KOPT-K1 (cell line): ENCODE results near the gene GTF2H4.

ENCODE experiments used
- H3K27ac ChIP-seq: fragments of 200-600 bp; sonication (generic); 2 replicates; pipeline ENCODE4 v1.5.1; 2016; ENCODE audit warnings: antibody characterized with exemption, mild to moderate bottlenecking, low read depth, low read length; ENCODE audit not compliant: poor library complexity, severe bottlenecking
- H3K36me3 ChIP-seq: fragments of 200-600 bp; sonication (generic); 2 replicates; pipeline ENCODE4 v1.5.1; 2017; ENCODE audit warnings: antibody characterized with exemption, mild to moderate bottlenecking, low read length, moderate library complexity; ENCODE audit not compliant: insufficient read depth
- H3K9me3 ChIP-seq: fragments of 200-600 bp; sonication (generic); 2 replicates; pipeline ENCODE4 v1.5.1; 2017; ENCODE audit warnings: antibody characterized with exemption, low read length, mild to moderate bottlenecking; ENCODE audit not compliant: insufficient read depth, poor library complexity, severe bottlenecking

GTF2H4 gene

DNA sequence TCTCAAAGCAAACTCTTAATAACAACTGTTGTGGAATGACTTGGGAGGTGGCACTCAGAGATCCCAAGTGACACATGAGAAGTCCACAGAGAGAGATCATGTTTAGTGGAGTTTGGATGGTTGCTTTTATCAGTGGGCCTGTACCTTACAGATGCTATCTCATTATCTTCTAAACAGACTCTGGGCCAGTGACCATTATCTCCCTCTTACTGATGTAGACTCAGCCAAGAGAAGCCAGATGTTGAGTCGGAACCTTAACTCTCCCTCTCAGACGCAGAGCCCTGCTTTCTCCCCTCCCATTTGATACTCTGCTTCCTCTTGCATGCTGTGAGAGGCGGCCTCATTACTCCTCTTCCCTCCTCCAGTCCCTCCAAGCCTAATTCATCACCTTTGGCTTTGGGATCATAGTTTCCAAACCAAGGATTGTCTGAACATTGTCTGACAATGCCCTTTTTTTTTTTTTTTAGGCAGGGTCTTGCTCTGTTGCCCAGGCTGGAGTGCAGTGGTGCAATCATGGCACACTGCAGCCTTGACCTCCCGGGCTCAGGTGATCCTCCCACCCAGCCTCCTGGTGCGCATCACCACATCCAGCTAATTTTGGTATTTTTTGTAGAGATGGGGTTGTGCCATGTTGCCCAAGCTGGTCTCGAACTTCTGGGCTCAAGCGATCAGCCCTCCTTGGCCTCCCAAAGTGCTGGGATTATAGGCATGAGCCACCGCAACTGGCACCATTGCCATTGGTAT, 28.2 kb upstream of the GTF2H4 start:
- H3K36me3 ChIP-seq, result no peaks in the 10 kb centered on the region
- no peaks in the 10 kb centered on the region for H3K9me3 ChIP-seq
- no peak overlapping the region for H3K27ac ChIP-seq

DNA sequence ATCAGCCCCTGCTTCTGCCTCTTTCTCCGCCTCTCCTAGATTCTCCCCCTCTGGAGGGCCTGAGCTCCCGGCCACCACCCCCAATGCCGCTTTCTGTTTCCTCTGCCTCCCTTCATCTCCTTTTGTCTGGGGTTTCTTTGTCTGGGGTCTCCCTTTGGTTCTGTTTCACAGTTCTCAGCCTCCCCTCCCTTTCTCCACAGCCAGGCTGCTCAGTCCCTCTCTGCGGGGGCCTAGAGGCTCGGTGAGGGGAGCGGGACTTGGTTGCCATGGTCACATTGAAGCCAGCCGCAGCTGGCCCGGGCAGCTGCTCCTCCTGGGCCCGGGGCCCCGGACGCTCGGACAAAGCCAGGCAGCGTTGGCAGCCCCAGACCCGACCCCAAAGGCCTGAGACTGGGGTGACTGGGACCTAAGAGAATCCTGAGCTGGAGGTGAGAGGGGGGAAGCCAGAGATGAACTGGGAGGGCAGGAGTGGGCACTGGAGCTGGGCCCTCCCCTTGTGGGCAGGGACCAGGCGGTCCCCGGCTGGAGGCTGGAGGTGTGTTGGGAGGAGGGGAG, 27.2 kb upstream of the GTF2H4 start:
- no peaks in the 10 kb centered on the region for H3K36me3 ChIP-seq
- H3K9me3 ChIP-seq, result no peaks in the 10 kb centered on the region
- H3K27ac ChIP-seq, result no peak overlapping the region

DNA sequence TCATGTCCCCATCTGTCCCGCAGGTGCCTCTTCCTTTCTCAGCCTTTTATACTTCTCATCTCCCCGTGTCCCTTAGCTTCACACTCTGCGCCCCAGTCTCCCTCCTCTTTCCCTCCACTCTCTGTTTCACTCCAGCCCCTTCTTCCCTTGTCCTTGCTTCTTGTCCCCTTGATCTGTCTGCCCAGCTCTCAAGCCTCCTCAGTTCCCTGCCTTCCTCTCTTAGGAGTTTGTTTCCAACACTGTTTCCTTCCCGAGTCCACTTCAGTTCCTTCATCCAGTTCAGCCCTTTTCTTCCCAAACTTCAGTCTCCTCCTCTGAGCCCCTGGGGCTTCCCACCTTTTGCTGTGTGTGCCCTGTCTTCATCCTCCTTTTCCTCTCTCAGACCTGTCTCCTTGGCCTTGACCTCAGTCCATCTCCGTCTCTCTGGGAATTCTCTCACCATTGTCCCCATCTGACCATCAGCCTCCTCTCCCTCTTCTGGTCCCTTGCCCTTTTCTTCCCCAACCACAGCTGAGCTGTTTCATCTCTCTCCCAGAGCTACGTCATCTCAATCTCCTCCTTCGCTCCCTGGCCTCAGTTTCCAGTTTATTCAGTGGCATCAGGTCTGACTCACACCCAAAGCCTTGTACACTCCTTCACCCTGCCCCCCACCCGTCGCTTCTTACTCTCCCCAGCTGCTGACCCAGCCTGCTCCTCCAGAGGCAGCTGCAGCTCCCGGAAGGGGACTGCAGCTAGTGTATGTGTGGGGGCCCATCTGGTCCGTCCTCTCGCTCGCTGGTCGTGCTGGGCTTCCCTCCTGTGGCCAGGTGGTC, 26.4 kb upstream of the GTF2H4 start:
- Histone ChIP-seq H3K36me3 (no peaks in the 10 kb centered on the region), H3K27ac (no peak overlapping the region), H3K9me3 (no peaks in the 10 kb centered on the region)

DNA sequence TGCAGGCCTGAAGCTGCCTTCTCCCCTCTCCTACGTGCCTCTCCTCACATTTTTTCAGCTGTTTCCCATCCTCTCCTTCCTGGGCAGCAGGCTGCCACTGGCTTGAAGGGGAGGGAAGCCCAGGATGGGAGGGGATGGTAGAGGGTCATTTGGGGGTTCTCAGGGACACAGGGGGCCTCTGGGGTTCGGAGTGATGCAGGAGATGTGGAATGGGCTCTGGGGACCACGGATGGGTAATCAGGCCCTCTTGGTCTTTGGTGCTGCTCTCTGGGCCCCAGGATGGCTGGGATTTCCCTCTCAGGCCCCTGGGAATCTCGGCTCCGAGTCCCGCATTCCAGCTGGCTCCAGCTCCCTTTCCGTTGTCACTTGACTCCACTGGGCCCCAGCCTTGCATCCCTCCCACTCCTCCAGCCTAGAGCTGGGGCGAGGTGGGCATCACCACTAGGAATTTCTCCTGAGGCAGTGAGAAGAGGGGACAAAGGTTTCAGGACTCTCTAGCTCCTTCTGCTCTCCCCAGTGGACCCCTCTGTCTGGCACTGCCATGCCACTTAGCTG, 25.7 kb upstream of the GTF2H4 start:
- H3K36me3 ChIP-seq, result no peaks in the 10 kb centered on the region
- H3K27ac ChIP-seq, result no peak overlapping the region

DNA sequence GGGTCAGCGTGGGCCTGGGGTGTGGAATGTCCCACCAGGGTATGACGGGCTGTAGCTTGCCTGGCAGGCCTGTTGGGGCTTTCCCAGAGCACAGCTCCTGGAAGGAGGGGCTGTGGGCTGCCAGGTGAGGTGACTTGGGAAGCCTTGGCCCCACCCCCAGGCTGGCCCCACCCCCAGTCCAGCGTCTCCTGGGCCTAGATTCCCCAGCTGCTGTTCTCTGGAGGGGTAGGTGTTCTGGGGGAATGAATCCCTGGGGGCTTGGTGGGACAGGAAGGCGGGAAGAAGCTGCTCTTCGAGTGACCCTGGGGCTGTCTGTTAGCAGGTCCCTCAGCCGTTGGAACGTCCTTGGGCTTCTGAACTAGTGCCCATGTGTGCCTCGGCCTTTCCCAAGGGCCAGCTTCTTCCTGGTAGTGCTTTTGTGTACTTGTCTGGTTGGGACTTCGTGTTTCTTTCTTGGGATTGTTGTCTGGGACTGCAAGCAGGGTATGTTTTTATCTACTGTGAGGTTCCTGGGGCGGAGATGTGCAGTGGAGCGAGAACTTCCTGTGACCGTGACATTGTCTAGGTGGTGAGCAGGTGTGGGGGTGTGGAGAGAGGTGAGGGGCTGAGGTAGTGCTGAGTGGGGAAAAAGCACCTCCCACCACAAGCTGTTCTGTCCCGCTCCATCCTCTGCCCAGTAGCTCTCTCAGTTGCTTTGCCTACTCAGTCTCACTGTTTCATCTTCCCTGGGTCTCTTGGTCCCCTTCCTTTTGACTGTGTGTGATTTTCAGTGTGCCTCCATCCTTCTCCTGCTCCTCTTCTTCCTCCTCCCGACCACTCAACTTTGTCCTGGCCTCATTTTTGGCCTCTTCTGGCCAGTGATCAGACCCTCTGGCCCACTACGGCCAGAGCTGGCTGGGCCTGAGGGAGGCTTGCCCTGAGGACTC, 25.0 kb upstream of the GTF2H4 start:
- Histone ChIP-seq H3K27ac (no peak overlapping the region), H3K9me3 (no peaks in the 10 kb centered on the region)

More for the DNA sequence above, 25.7 kb upstream of the GTF2H4 start:
- no peaks in the 10 kb centered on the region for H3K9me3 ChIP-seq

DNA sequence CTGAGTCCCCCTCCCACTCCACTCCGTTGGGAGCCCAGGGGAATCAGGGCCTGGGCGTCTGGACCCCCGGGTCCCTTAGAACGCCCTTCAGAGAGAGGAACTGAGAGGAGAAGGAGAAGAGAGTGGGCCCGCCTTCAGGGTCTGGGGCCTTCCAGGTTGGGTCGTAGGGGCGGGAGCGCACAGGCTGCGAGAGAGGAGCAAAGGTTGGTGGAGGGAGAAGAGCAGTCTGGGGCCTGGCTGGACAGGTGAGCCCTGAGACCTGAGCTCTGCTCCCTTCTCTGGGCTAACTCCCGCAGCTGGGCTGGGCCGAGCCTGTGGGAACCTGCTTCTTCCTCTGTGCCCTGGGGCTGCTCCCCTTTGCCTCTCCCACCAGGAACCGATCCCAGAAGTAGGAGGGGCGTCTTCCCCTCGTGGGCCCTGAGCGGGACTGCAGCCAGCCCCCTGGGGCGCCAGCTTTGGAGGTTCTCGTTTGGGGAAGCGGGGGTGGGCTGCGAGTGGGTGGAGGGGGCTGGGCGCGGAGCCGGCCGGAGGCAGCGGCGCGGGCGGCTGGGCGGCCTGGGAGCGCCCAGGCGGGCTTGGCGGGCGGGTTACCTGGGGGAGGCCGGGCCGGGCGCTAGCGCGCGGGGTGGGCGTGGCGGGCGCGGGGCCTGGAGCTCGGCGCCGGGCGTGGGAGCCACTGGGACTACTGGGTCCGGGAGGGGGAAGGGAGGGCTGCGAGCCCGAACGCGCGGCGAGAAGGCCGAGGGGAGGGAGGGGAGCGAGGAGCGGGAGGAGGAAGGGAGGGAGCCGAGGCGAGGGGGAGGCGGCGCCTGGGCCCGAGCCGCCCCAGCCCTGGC, 24.1 kb upstream of the GTF2H4 start, which contains the start of gene DDR1:
Gene DDR1, plus strand, starts transcription at position 835 of the 836 bp plus-strand sequence. CDS start 4,211 bp downstream, outside the sequence.
- peak within 1 kb of the TSS; percentile 48 for H3K27ac ChIP-seq
- no peaks in the 10 kb centered on the region for H3K36me3 ChIP-seq
- no peaks in the 10 kb centered on the region for H3K9me3 ChIP-seq

More for the DNA sequence above, 25.0 kb upstream of the GTF2H4 start:
- H3K36me3 ChIP-seq, result no peaks in the 10 kb centered on the region

DNA sequence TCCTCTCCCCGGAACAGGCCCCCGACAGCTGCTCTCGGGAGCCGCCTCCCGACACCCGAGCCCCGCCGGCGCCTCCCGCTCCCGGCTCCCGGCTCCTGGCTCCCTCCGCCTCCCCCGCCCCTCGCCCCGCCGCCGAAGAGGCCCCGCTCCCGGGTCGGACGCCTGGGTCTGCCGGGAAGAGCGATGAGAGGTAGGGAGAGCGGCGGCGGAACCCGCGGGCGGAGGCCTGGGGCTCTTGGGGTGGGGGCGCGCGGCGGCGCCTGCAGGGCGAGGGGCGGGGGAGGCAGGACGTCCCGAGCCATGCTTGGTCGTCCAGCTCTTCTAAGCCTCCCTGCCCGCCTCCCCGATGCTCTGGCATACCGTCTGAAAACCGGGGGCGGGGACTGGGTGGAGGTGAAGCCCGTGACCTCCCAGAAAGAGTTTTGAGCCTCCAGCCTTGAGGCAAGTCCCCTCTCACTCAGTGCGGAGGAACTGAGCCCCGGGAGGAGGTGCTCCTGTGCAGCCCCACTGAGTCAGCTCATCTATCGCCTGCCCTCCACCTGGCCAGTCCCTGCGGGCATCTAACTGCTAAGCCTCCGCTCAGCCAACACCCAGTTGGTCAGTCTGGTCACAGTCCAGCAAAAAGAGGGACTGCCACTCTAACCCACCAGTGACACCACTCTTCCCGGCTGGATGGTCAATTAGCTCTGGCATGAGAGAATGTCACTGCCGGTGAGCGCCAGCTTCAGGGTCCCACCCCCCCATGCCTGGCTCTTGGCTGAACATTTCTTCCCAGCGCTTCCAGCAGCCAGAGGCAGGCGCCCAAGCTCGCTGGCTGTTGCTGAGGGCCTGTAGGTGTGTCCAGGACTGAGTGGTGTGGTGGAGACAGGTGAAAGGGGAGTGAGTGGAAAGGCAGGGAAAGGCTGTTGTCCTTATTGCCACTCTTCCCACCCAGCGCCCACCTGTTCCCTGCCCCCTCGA, 23.2 kb upstream of the GTF2H4 start:
- Histone ChIP-seq H3K9me3 (no peaks in the 10 kb centered on the region), H3K27ac (peak overlapping the region; percentile 48), H3K36me3 (no peaks in the 10 kb centered on the region)

DNA sequence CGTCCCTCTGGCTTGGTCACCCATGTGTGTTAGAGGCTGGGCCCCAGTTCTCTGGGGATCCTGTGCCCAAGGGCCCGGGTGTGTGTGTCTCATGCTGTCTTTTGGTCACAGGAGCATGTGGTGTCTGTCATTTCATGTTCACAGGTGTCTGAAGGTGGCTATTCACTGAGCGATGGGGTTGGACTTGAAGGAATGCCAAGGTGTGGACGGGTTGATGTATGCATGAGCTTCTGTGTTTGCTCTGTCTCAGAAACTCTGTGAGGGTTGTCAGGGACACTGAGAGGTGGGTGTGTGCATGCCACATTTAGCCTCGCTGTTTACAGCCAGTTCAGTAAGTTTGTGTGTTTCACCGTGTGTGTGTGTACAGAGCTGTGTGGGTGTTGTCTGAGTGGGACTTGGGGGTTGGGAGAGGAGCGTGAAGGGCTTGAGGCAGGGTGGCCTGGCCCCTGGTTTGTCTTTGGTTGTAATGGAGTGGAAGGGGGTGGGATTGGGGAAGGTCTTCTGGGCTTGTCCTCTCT, 22.5 kb upstream of the GTF2H4 start:
- no peaks in the 10 kb centered on the region for H3K36me3 ChIP-seq
- H3K9me3 ChIP-seq, result no peaks in the 10 kb centered on the region
- H3K27ac ChIP-seq, result no peak overlapping the region

DNA sequence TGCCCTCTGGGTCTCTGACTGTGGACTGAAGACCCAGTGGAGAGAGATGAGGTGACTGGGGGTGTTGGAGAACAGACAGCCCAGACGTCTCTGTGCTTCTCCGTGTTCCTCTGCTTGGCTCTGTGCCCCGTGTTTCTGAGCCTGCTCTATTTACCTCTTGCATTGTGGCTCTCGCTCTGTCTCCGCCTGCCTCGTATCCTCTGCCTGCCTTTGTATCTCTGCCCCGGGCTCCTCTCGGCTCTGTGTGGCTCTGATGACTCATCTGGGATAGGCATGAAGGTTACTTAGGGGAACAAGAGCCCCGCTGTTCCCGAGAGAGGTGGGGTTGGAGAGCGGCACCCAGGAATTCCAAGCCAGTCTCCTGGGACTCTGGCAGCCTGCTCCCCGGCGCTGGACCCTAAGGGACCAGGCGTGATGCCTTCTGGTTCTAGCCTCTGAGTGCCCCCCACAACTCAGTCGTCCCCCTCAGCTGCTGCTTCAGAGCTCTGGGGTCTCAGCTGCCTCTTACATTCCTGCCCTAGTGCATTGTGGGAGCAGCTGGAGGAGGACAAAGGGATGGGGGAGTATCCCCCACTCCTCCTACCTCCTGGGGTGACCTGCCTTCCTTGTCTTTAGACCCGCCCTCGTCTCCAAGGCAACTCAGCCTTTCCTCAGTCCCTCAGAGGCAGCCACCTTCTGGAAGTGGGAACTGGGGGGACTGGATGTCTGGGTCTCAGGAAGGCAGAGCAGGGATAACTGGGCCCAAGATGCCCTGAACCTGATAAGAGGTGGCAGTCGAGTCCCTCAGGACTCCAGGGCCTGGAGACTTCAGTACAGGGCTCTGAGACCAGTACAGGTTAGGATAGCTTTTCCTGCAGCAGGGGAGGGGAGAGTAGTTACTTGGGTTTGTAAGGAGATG, 21.8 kb upstream of the GTF2H4 start:
- Histone ChIP-seq H3K9me3 (no peaks in the 10 kb centered on the region), H3K36me3 (no peaks in the 10 kb centered on the region), H3K27ac (no peak overlapping the region)

DNA sequence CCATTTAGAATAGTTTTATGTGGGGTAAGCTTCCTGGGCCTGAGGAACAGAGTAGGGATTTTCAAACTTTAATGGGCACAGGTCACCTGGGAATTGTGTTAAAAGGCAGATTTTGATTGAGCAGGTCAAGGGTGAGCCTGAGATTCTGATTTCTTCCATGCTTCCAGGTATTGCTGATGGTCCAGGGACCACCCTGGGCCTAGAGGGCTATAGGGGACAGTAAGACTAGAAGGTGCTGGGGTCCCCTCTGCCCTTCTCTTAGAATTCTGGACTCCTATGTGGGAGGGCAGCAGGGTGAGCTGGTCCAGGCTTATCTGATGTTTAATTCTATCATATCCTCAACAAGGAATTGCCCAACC, 21.1 kb upstream of the GTF2H4 start:
- H3K36me3 ChIP-seq, result no peaks in the 10 kb centered on the region
- no peaks in the 10 kb centered on the region for H3K9me3 ChIP-seq
- no peak overlapping the region for H3K27ac ChIP-seq

DNA sequence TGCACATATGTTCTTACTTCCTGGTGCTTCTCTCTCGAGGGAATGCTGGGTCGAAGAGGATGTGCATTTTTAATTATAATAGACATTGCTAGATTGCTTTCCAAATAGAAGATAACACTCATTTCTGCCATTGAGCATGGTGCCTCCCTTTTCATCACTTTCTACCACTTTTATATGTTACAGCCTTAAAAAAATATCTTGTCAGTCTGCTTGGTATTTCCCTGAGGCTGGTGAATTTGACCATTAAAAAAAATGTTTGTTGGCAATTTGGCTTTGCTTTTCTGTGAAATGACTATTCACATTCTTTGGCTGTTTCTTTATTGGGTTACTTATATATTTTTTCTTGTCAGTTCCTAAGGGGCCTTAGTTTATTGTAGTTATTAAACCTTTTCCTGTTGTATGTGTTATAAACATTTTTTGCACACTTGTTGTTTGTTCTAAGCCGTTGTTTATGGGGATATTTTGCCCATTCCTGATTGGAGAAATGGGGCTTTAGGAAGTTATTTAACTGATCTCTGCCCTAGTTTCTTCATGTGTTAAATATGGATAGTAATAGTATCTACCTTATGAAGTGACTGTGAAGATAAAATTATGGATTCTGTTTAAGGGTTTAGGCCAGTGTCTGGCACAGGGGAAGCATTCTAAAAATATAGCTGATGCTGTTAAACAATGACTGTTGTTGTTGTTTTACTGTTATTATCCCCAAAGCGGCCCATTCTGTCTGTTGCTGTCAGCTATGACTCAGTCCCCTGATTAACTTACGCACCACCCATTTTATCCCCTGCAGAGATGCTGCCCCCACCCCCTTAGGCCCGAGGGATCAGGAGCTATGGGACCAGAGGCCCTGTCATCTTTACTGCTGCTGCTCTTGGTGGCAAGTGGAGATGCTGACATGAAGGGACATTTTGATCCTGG, 19.8 kb upstream of the GTF2H4 start:
- H3K27ac ChIP-seq, result no peak overlapping the region
- H3K9me3 ChIP-seq, result no peaks in the 10 kb centered on the region
- H3K36me3 ChIP-seq, result no peaks in the 10 kb centered on the region
